ENCODE measurements around the gene VCX3B.
"Not testable (repeated sequence)": the region's sequence is repeated elsewhere in the genome, so short reads cannot be mapped to it uniquely, and the experiment has no call there.

The VCX3B gene

DNA sequence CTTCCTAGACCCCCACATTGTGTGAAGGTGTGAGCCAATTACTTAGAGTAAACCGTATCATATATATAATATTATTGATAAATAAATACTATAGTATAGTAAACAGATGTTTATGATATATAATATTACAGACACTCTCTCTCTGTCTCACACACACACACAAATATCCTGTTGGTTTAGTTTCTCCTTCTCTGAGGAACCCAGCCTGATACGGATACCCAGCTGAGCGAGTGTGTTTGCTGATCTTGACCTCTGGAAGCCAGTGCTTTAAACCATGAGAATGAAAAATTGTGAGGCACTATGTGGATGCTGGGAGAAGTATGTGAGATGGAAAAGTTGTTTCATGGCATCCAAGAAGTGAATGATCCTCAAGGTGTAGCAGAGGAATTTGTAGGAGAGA is at the start of gene VCX3B:
Gene VCX3B, plus strand, starts transcription at position 301 of the 400 bp plus-strand sequence. CDS start 621 bp downstream, outside the sequence.
- DNase-seq (ENCODE audit: low spot score) = not testable (repeated sequence)

DNA sequence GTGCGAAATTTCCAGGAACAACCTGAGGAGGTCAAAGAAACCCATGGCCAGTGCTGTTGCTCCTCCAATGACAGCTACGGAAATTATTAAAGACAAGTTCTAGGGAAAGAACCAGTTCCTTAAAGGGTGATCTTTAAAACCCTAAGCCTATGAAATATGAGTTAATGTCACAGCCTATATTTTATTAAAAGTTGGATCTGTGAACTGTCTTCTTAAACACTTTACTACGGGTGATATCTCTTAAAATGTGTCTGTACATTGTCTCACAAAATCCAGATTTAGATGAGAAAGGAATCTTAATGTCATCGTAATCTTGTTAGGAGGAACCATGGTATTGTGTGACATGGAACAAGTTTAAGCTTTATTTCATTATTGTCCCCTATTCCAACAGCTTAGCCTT is 46.3 kb upstream of the VCX3B start:
- no peak for DNase-seq (ENCODE audit: low spot score)

DNA sequence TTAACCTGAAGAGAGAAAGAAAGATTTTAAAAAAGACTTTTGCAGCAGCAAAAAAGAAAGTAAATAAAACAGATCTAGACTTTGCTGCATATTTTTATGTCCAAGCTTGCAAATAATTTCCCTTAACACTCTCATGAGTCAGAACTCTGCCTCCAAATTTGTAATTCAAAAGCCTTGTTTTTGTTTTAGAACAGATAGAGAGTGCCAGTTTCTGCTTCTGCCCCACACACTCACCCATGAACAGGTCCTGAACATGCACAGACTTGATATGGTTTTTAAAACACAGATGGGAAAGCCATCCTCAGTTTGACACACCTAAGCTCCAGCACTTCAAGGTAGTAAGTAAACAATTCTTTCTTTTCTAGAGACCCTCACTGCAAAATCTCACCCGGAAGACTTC is 39.7 kb upstream of the VCX3B start:
- no peak for DNase-seq (ENCODE audit: low spot score)

DNA sequence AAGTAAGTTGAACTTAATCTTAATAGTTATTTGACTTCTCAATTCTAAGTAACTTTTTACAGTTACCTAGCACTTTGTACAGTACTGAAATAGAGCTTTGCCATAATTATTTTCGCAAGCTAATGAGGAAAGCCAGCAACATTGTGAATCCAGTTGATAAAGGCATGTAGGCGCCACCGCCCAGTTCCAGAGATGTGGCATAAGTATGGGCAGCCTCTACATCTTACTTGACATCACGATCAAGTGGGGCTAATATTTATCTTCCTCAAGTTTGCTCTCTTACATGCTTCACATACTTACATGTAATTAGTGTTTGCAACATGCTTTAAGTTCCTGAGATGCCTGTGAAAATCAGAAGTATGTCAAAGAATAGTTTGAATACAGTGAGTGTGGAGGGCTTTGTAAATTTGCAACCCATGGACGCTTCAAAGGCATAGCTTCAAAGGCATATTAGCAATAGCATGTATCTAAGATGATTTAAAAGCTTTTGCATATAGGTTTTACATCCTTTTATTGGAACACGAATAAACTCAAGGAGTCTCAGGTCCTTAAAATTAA is 34.9 kb upstream of the VCX3B start:
- no peak for DNase-seq (ENCODE audit: low spot score)

DNA sequence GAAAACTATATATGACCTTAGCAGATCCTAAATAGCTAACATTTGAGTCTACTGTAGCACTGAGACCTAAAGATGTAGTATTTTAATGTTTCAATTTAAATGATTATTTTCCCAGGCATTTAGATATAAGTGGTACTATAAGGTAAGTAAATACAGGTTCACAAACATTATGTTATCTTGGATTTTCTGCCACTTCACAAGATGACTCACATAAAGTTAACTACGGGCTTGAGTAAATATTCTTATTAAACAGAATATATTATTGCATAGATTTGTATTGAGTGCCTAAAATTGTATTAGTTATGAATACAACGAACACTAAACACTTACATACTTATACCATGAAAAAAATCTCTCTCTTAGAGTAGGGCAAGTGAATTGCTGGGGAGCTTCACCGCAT is 34.2 kb upstream of the VCX3B start:
- DNase-seq (ENCODE audit: low spot score) = no peak

- DNase-seq (ENCODE audit: low spot score) = no peak
Observed at GRCh38 chrX:8432396-8432795, 32.2 kb upstream of the VCX3B start.

GRCh38 chrX:8433109-8434062 is 31.2 kb upstream of the VCX3B start:
- no peak for DNase-seq (ENCODE audit: low spot score)

- DNase-seq (ENCODE audit: low spot score) = no peak
Observed at GRCh38 chrX:8447368-8447767, 17.3 kb upstream of the VCX3B start.

DNA sequence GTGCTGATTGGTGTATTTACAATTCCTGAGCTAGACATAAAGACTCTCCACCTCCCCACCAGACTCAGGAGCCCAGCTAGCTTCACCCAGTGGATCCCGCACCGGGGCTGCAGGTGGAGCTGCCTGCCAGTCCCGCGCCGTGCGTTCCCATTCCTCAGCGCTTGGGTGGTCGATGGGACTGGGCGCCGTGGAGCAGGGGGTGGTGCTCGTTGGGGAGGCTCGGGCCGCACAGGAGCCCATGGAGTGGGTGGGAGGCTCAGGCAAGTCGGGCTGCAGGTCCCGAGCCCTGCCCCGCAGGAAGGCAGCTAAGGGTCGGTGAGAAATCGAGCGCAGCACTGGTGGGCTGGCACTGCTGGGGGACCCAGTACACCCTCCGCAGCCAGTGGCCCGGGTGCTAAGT is 12.3 kb upstream of the VCX3B start:
- not testable (repeated sequence) for DNase-seq (ENCODE audit: low spot score)

DNA sequence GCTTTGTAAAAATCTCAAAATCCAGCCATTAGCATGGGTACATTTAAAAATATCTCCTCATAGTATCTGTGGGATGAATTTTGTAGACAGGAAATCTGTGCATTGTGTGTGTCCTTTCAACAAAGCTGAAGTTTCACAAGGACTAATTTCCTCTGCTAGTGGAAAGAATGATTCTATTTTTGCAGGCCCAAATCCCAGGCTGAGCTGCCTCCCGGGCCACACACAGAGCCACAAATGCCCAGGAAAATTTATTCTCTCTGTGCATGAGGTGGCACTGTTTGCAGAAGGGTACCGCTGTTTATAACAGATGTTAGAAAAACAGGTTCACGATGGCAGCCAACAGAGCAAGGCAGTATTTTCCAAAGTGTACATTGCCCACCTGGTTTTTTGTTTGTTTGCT is 11.0 kb upstream of the VCX3B start:
- DNase-seq (ENCODE audit: low spot score) = no peak

- no peak for DNase-seq (ENCODE audit: low spot score)
Observed at GRCh38 chrX:8455557-8455956, 9.1 kb upstream of the VCX3B start.

DNA sequence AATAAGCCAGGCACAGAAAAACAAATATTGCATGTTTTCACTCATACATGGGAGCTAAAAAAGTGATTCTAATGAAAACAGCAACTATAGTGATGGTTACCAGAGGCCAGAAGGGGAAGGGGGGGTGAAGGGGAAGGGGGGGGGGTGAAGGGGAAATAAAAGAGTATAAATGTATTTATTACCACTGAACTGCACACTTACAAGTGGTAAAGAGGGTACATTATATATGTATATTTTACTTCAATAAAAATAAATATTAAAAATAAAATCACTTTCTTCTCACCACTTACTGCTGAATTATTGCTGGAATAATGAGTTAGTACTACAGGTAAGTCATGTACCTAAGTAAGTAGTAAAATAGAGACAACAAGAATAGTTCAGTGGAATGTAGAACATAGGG is 2.1 kb upstream of the VCX3B start:
- DNase-seq (ENCODE audit: low spot score) = no peak

GRCh38 chrX:8484360-8484949 is 19.8 kb downstream of the VCX3B start:
- no peak for DNase-seq (ENCODE audit: low spot score)

- not testable (repeated sequence) for DNase-seq (ENCODE audit: low spot score)
Observed at GRCh38 chrX:8495036-8495435, 30.4 kb downstream of the VCX3B start.

- DNase-seq (ENCODE audit: low spot score) = no peak
Observed at GRCh38 chrX:8500203-8500602, 35.6 kb downstream of the VCX3B start.

GRCh38 chrX:8502101-8502500 is 37.5 kb downstream of the VCX3B start:
- not testable (repeated sequence) for DNase-seq (ENCODE audit: low spot score)

GRCh38 chrX:8504451-8504850 is 39.8 kb downstream of the VCX3B start:
- no peak for DNase-seq (ENCODE audit: low spot score)
